GM20431 (cell line): ENCODE data around the gene ARMC8.

Experiments
- in situ Hi-C: fragments of 300-500 bp; cut with MseI, MboI; formaldehyde crosslinking; loops from one replicate; pipeline ENCODE4 v1.15.0; 2020; ENCODE audit warnings: low sequenced_read_pairs; ENCODE audit not compliant: unreplicated experiment

The ARMC8 gene

GRCh38 chr3:138238711-138239110 is 51.6 kb downstream of the ARMC8 start:
- in situ Hi-C loops: no loop called here

- in situ Hi-C loops: no loop called here
These were observed 54.0 kb downstream of the ARMC8 start for GRCh38 chr3:138241061-138241460.

- in situ Hi-C loops: no loop called here
These were observed 54.6 kb downstream of the ARMC8 start for GRCh38 chr3:138241676-138242075.

- in situ Hi-C loops: no loop called here
These were observed 55.4 kb downstream of the ARMC8 start for GRCh38 chr3:138242466-138242865.

GRCh38 chr3:138245026-138245425 is 57.9 kb downstream of the ARMC8 start:
- in situ Hi-C loops: no loop called here

GRCh38 chr3:138249636-138250035 is 62.5 kb downstream of the ARMC8 start:
- in situ Hi-C loops: no loop called here

- in situ Hi-C loops: no loop called here
These were observed 66.5 kb downstream of the ARMC8 start for GRCh38 chr3:138253609-138254008.

GRCh38 chr3:138254216-138254615 is 67.1 kb downstream of the ARMC8 start:
- in situ Hi-C loops: no loop called here

GRCh38 chr3:138256022-138256421 is 68.9 kb downstream of the ARMC8 start:
- in situ Hi-C loops: no loop called here

GRCh38 chr3:138257986-138258385 is 70.9 kb downstream of the ARMC8 start:
- in situ Hi-C loops: no loop called here

- in situ Hi-C loops: no loop called here
These were observed 72.0 kb downstream of the ARMC8 start for GRCh38 chr3:138259126-138259525.

- in situ Hi-C loops: no loop called here
These were observed 73.5 kb downstream of the ARMC8 start for GRCh38 chr3:138260611-138261010.

- in situ Hi-C loops: no loop called here
These were observed 76.0 kb downstream of the ARMC8 start for GRCh38 chr3:138263104-138263503.

GRCh38 chr3:138265745-138266144 is 78.6 kb downstream of the ARMC8 start:
- in situ Hi-C loops: no loop called here

GRCh38 chr3:138267083-138267482 is 80.0 kb downstream of the ARMC8 start:
- in situ Hi-C loops: no loop called here

- in situ Hi-C loops: no loop called here
These were observed 83.1 kb downstream of the ARMC8 start for GRCh38 chr3:138270245-138270644.

GRCh38 chr3:138271189-138271794 is 84.2 kb downstream of the ARMC8 start:
- in situ Hi-C loops: no loop called here

- in situ Hi-C loops: no loop called here
These were observed 94.5 kb downstream of the ARMC8 start for GRCh38 chr3:138281561-138281960.

GRCh38 chr3:138282836-138283235 is 95.7 kb downstream of the ARMC8 start:
- in situ Hi-C loops: no loop called here

GRCh38 chr3:138284079-138284478 is 97.0 kb downstream of the ARMC8 start:
- in situ Hi-C loops: no loop called here

- in situ Hi-C loops: no loop called here
These were observed 97.9 kb downstream of the ARMC8 start for GRCh38 chr3:138284957-138285477.

- in situ Hi-C loops: no loop called here
These were observed 102.2 kb downstream of the ARMC8 start for GRCh38 chr3:138289260-138289659.
